OCI-LY7 (cell line): ENCODE measurements around the gene PPP2R2B. TPM values are rescaled to one million over a fixed set of nuclear protein-coding genes. Genes with fewer than 3 reads are reported as not detected.

Experiments
- BruUV-seq: library from RNA; stranded (reverse); fragments of 400-500 nt; replicated peaks from 2 replicates; lab custom pipeline; 2021; lab: Mats Ljungman, UMichigan
- CTCF ChIA-PET: fragments of 300-600 bp; sonication (Branson Sonifier 250); formaldehyde crosslinking; loops from one replicate; lab custom pipeline; 2022; ENCODE audit warnings: antibody characterized with exemption; ENCODE audit not compliant: unreplicated experiment; lab: Charles Lee
- POLR2A ChIA-PET: fragments of 300-600 bp; sonication (Branson Sonifier 250); formaldehyde crosslinking; loops from one replicate; lab custom pipeline; 2022; ENCODE audit warnings: antibody characterized with exemption; lab: Charles Lee
- DNase-seq: peaks from one replicate; pipeline ENCODE4 v3.0.0-alpha.2; 2015; ENCODE audit warnings: low spot score
- H2AFZ ChIP-seq: fragments of 200-600 bp; sonication (generic), shearing (Covaris generic); 2 replicates; pipeline ENCODE4 v1.6.1; 2014; ENCODE audit warnings: mild to moderate bottlenecking, antibody characterized with exemption, low read length, moderate library complexity
- H3K27ac ChIP-seq: fragments of 200-600 bp; sonication (generic); 2 replicates; pipeline ENCODE4 v1.5.1; 2014; ENCODE audit warnings: mixed run types, low read depth, mild to moderate bottlenecking, moderate library complexity, low read length, inconsistent platforms; ENCODE audit not compliant: poor library complexity, severe bottlenecking
- H3K36me3 ChIP-seq: fragments of 200-600 bp; sonication (generic); 2 replicates; pipeline ENCODE4 v1.6.1; 2014; ENCODE audit warnings: mild to moderate bottlenecking, antibody characterized with exemption, low read length, moderate library complexity, mixed read lengths; ENCODE audit not compliant: insufficient read depth
- H3K4me1 ChIP-seq: fragments of 200-600 bp; sonication (generic); 2 replicates; pipeline ENCODE4 v1.5.1; 2014; ENCODE audit warnings: mild to moderate bottlenecking, low read length; ENCODE audit not compliant: insufficient read depth, poor library complexity, severe bottlenecking
- H3K4me2 ChIP-seq: fragments of 200-600 bp; sonication (generic); 2 replicates; pipeline ENCODE4 v1.6.1; 2014; ENCODE audit warnings: mild to moderate bottlenecking, low read length
- H3K4me3 ChIP-seq: fragments of 200-600 bp; sonication (generic); 2 replicates; pipeline ENCODE4 v1.5.1; 2014; ENCODE audit warnings: mild to moderate bottlenecking, low read depth, low read length; ENCODE audit not compliant: poor library complexity, severe bottlenecking
- H3K79me2 ChIP-seq: fragments of 200-600 bp; sonication (generic); 2 replicates; pipeline ENCODE4 v1.6.1; 2016; ENCODE audit warnings: low read depth, mild to moderate bottlenecking, low read length, moderate library complexity, mixed read lengths; ENCODE audit not compliant: insufficient read depth
- H3K9me2 ChIP-seq: fragments of 200-600 bp; sonication (generic); 2 replicates; pipeline ENCODE4 v1.6.1; 2016; ENCODE audit warnings: mild to moderate bottlenecking, low read length, mixed read lengths; ENCODE audit not compliant: insufficient read depth
- H3K9me3 ChIP-seq: fragments of 200-600 bp; sonication (generic); 2 replicates; pipeline ENCODE4 v1.6.1; 2014; ENCODE audit warnings: mild to moderate bottlenecking, mixed run types, low read length, mixed read lengths
- H4K20me1 ChIP-seq: fragments of 200-600 bp; sonication (generic); 2 replicates; pipeline ENCODE4 v1.6.1; 2014; ENCODE audit warnings: mild to moderate bottlenecking, antibody characterized with exemption, low read length, moderate library complexity, mixed read lengths; ENCODE audit not compliant: insufficient read depth
- CTCF ChIP-seq: fragments of 200-600 bp; sonication (generic); conservative IDR thresholded peaks from 2 replicates; pipeline ENCODE4 v1.5.1; 2014; ENCODE audit warnings: mild to moderate bottlenecking, antibody characterized with exemption, low read length, moderate library complexity, mixed read lengths
- EZH2phosphoT487 ChIP-seq: fragments of 200-600 bp; sonication (generic); IDR thresholded peaks from 2 replicates; pipeline ENCODE4 v1.6.1; 2018; ENCODE audit warnings: low read depth, borderline replicate concordance, mild to moderate bottlenecking, mixed run types, antibody characterized with exemption, low read length, moderate library complexity, mixed read lengths
- intact Hi-C: fragments of 100-400 bp; cut with micrococcal nuclease; formaldehyde crosslinking; loops from one replicate; pipeline ENCODE4 v1.10.0; 2022; ENCODE audit not compliant: unreplicated experiment
- total RNA-seq, 2 experiments: library from RNA; depleted of rRNA in 1 of 2; stranded (reverse); fragments of >200 nt in 1 of 2; shearing (Covaris generic) in 1 of 2; gene quantifications; 2 replicates each; pipeline ENCODE4 v1.2.3, GENCODE V29; 2014 to 2022

The PPP2R2B gene
- total RNA-seq, 2 experiments from 2014 or later, result not detected

DNA sequence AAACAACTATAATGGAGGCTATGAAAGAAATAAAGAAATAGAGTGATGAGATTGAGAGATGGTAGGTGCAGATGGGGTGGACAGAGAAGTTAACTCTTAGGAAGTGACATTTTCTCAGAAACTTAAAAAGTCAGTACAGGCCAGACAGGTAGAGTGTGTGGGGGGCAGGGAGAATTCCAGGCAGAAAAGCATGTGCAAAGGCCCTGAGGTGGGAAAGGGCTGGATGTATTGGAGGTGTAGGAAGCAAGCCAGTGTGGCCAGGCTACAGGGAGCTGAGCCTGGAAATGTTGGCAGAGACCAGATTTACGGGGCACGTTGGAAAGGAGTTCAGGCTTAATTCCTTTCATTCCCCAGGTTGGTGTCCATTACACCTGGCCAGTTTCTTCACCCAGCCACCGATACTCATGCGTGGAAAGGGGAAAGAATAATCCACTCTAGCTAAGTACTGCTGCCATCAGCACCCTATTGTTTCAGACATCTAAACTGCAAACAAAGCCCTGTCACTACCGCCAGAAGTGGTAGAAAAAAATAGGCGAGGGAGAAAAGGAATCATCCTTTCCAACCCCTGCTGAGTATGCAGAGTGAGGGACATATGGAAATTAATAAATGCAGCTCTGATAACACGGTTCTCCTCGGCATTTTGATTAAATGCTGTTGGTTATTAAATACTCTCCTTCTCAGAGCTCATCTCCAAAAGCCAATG lies 245.8 kb downstream of the PPP2R2B start:
- Histone ChIP-seq H2AFZ (no peak overlapping the region), H3K4me1 (no peaks in the 10 kb centered on the region), H3K27ac (no peak overlapping the region), H3K9me3 (no peaks in the 10 kb centered on the region), H4K20me1 (no peaks in the 10 kb centered on the region), H3K9me2 (no peaks in the 10 kb centered on the region), H3K36me3 (no peaks in the 10 kb centered on the region), H3K4me3 (no peak overlapping the region), H3K79me2 (no peaks in the 10 kb centered on the region), H3K4me2 (no peak overlapping the region)
- ChIA-PET POLR2A (no interaction called here), CTCF (no interaction called here)
- DNase-seq, result no peak
- intact Hi-C loops, result no loop called here
- BruUV-seq, result no TSS peak
- TF ChIP-seq CTCF (no peak), EZH2phosphoT487 (no peak)

- Histone ChIP-seq H3K9me2 (no peaks in the 10 kb centered on the region), H3K36me3 (no peaks in the 10 kb centered on the region), H3K4me1 (no peaks in the 10 kb centered on the region), H4K20me1 (no peaks in the 10 kb centered on the region), H2AFZ (no peak overlapping the region), H3K4me3 (no peak overlapping the region), H3K9me3 (no peaks in the 10 kb centered on the region), H3K79me2 (no peaks in the 10 kb centered on the region), H3K27ac (no peak overlapping the region), H3K4me2 (no peak overlapping the region)
- DNase-seq, result no peak
- ChIA-PET CTCF (no interaction called here), POLR2A (no interaction called here)
- BruUV-seq, result no TSS peak
- intact Hi-C loops, result no loop called here
- TF ChIP-seq EZH2phosphoT487 (no peak), CTCF (no peak)
Measured at GRCh38 chr5:146630472-146630871, 248.1 kb downstream of the PPP2R2B start.

- Histone ChIP-seq H2AFZ (no peak overlapping the region), H3K9me2 (no peaks in the 10 kb centered on the region), H3K27ac (no peak overlapping the region), H3K4me1 (no peaks in the 10 kb centered on the region), H3K4me2 (no peak overlapping the region), H3K79me2 (no peaks in the 10 kb centered on the region), H4K20me1 (no peaks in the 10 kb centered on the region), H3K9me3 (no peaks in the 10 kb centered on the region), H3K4me3 (no peak overlapping the region), H3K36me3 (no peaks in the 10 kb centered on the region)
- TF ChIP-seq EZH2phosphoT487 (no peak), CTCF (no peak)
- intact Hi-C loops, result no loop called here
- ChIA-PET POLR2A (interaction anchor here (0.6 kb wide), 1 partner anchor 471 kb away, joined by 3 read pairs; no protein-coding TSS in a partner anchor), CTCF (no interaction called here)
- no TSS peak for BruUV-seq
- no peak for DNase-seq
Measured at GRCh38 chr5:146628950-146629349, 249.6 kb downstream of the PPP2R2B start.
